HepG2 (cell line): ENCODE measurements around the gene PSEN2. TPM values are rescaled to one million over a fixed set of nuclear protein-coding genes. Genes with fewer than 3 reads are reported as not detected.

Experiments
- ATF7-NPFF ChIP-seq: sonication (generic); formaldehyde crosslinking; IDR thresholded peaks from 2 replicates; pipeline ENCODE4 v1.8.1; 2023; ENCODE audit warnings: mild to moderate bottlenecking, low read depth, missing genetic modification reagents, moderate library complexity
- HDAC1 ChIP-seq: sonication (generic); formaldehyde crosslinking; IDR thresholded peaks from 2 replicates; pipeline ENCODE4 v1.5.1; 2020; ENCODE audit warnings: mild to moderate bottlenecking, missing genetic modification reagents
- HMG20B ChIP-seq: conservative IDR thresholded peaks from 2 replicates; pipeline ENCODE4 v1.6.1; 2016; ENCODE audit warnings: missing genetic modification reagents, missing compliant biosample characterization
- HOMEZ ChIP-seq: IDR thresholded peaks from 2 replicates; pipeline ENCODE4 v1.6.1; 2016; ENCODE audit warnings: low read depth
- KLF11 ChIP-seq: IDR thresholded peaks from 2 replicates; pipeline ENCODE4 v1.6.1; 2016; ENCODE audit warnings: missing compliant biosample characterization
- MAZ ChIP-seq, 2 experiments: sonication (generic) in 1 of 2; formaldehyde crosslinking in 1 of 2; IDR thresholded peaks; 2 replicates each; pipeline versions ENCODE4 v1.5.0 to v1.6.1; 2012 to 2020; ENCODE audit warnings: low read depth in 2 of 2, mild to moderate bottlenecking in 2 of 2, borderline replicate concordance in 1 of 2, improper control_type of control experiment in 1 of 2, low read length in 1 of 2, missing genetic modification reagents in 1 of 2, moderate library complexity in 1 of 2
- PBX2 ChIP-seq: IDR thresholded peaks from 2 replicates; pipeline ENCODE4 v1.6.1; 2016; ENCODE audit warnings: control low read depth
- POLR2G ChIP-seq: fragments of 200-400 bp; formaldehyde crosslinking; IDR thresholded peaks from 2 replicates; pipeline ENCODE4 v1.6.1; 2018; ENCODE audit warnings: mild to moderate bottlenecking, low read depth, low read length, moderate library complexity
- SMAD1 ChIP-seq: sonication (generic); formaldehyde crosslinking; IDR thresholded peaks from 2 replicates; pipeline ENCODE4 v1.4.0; 2020; ENCODE audit warnings: missing genetic modification reagents, low read depth, mild to moderate bottlenecking, borderline replicate concordance
- SRF ChIP-seq: IDR thresholded peaks from 2 replicates; pipeline ENCODE4 v1.6.1; 2011; ENCODE audit warnings: mild to moderate bottlenecking, low read depth, low read length, moderate library complexity
- SUZ12 ChIP-seq: fragments of 150-350 bp; IDR thresholded peaks from 2 replicates; pipeline ENCODE4 v1.6.1; 2014; ENCODE audit warnings: low read depth, low read length
- TEAD2 ChIP-seq: sonication (generic); formaldehyde crosslinking; IDR thresholded peaks from 2 replicates; pipeline ENCODE4 v1.9.0; 2021; ENCODE audit warnings: missing genetic modification reagents
- U2AF2 ChIP-seq: fragments of 200-400 bp; formaldehyde crosslinking; IDR thresholded peaks from 2 replicates; pipeline ENCODE4 v1.6.1; 2017; ENCODE audit warnings: low read depth, mild to moderate bottlenecking, low read length
- YEATS2 ChIP-seq: sonication (generic); formaldehyde crosslinking; IDR thresholded peaks from 2 replicates; pipeline ENCODE4 v1.4.0; 2020; ENCODE audit warnings: missing genetic modification reagents, borderline replicate concordance
- ZBTB7A ChIP-seq: sonication (generic); formaldehyde crosslinking; IDR thresholded peaks from 2 replicates; pipeline ENCODE4 v1.8.0; 2022; ENCODE audit warnings: mild to moderate bottlenecking, missing genetic modification reagents
- ZFP1 ChIP-seq: IDR thresholded peaks from 2 replicates; pipeline ENCODE4 v1.6.1; 2016
- ZMYM2 ChIP-seq: sonication (generic); formaldehyde crosslinking; IDR thresholded peaks from 2 replicates; pipeline ENCODE4 v1.8.0; 2022; ENCODE audit warnings: mild to moderate bottlenecking, missing genetic modification reagents
- ZNF333 ChIP-seq: sonication (generic); formaldehyde crosslinking; IDR thresholded peaks from 2 replicates; pipeline ENCODE4 v1.4.0; 2020; ENCODE audit warnings: mild to moderate bottlenecking, missing genetic modification reagents, borderline replicate concordance
- ZNF629 ChIP-seq: sonication (generic); formaldehyde crosslinking; conservative IDR thresholded peaks from 2 replicates; pipeline ENCODE4 v1.5.0; 2020; ENCODE audit warnings: missing genetic modification reagents
- ZNF781 ChIP-seq: sonication (generic); formaldehyde crosslinking; IDR thresholded peaks from 2 replicates; pipeline ENCODE4 v1.5.1; 2020; ENCODE audit warnings: borderline replicate concordance, mild to moderate bottlenecking, missing genetic modification reagents; ENCODE audit errors: not compliant biosample characterization
- ZSCAN31 ChIP-seq: sonication (generic); formaldehyde crosslinking; IDR thresholded peaks from 2 replicates; pipeline ENCODE4 v1.5.0; 2020; ENCODE audit warnings: low read depth, mild to moderate bottlenecking, missing genetic modification reagents
- polyA plus RNA-seq, 8 experiments: library from polyadenylated mRNA; depleted of rRNA in 3 of 8; stranded (reverse) in 7 of 8; unstranded in 1 of 8; fragments of >200 nt; fragmentation: Illumina TruSeq in 4 of 8; extraction: Trizol in 4 of 8; gene quantifications; 2 replicates each; pipeline versions ENCODE4 v1.2.1 to v1.2.3, GENCODE V29; 2011 to 2016; ENCODE audit warnings: low read depth in 4 of 8, missing spikeins in 1 of 8, mixed read lengths in 1 of 8; ENCODE audit not compliant: insufficient read depth in 1 of 8
- total RNA-seq, 5 experiments: library from RNA; depleted of rRNA; stranded (reverse); fragments of >200 nt; fragmentation: Illumina TruSeq; extraction: Trizol; gene quantifications; 2 replicates each; pipeline ENCODE4 v1.2.3, GENCODE V29; 2016; ENCODE audit warnings: low read depth in 1 of 5
- TF ChIP-seq, protein P1 (sequence below): sonication (generic); formaldehyde crosslinking; conservative IDR thresholded peaks from 2 replicates; pipeline ENCODE4 v1.8.1; 2023; ENCODE audit warnings: missing genetic modification reagents
- TF ChIP-seq, protein P2 (sequence below), 2 experiments: sonication (generic) in 1 of 2; formaldehyde crosslinking in 1 of 2; IDR thresholded peaks; 2 replicates each; pipeline versions ENCODE4 v1.5.1 to v1.6.1; 2011 to 2020; ENCODE audit warnings: borderline replicate concordance in 1 of 2, low read depth in 1 of 2, low read length in 1 of 2, mild to moderate bottlenecking in 1 of 2, missing genetic modification reagents in 1 of 2, moderate library complexity in 1 of 2

PSEN2 gene
- total and polyA plus RNA-seq, 2 of the 13 experiments (the other 11 are each of a cell fraction or from before 2014, with no cell fraction given), result 5.9 to 13.1 TPM

DNA sequence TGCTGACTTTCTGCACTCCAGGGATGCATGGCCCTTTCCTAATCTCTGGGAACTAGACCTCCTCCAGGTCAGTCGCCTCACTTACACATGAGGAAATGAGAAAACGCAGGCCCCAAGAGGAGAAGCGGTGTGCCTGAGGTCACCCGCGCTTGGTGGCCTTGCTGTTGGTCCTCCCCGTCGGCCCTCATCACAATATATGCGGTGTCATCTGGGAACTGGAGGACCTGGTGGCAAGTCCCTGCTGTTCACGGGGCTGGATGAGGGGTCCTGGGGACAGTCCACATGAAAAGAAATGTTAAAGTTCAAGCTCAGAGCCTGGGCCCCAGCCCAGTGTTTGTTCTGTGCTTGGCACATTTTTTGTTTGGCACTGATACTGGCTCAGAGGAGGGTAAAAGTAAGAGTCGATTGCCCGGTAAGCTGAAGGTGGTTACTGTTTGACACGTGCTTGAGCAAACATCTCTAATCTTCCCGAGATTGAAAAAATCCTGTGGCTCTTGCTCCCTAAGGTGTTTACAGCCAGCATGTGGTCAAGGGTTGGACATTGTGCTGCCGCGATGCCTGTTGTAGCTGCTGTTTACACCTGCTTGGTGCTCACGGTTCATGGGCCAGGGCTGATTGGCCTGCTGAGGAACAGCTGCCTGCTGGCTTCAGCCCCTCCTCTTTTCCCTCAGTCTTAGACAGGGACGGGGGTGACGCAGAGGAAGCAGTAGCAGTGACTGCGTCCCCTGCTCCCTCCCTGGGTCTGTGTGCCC, 74.9 kb downstream of the PSEN2 start (continued):
- TF ChIP-seq ZNF781 (CRISPR knock-in tag), result peak; percentile 27
- TF ChIP-seq ATF7-NPFF (CRISPR knock-in tag), result 0 out of 2 replicates have a peak, but pooled peaks have one; percentile 3
- no peak for TF ChIP-seq SRF
- TF ChIP-seq ZNF629 (CRISPR knock-in tag), result 0 out of 2 replicates have a peak, but pooled peaks have one; percentile 5
- no peak for TF ChIP-seq ZNF333 (CRISPR knock-in tag)
- TF ChIP-seq POLR2G, result peak; percentile 70
- TF ChIP-seq, protein P1, sequence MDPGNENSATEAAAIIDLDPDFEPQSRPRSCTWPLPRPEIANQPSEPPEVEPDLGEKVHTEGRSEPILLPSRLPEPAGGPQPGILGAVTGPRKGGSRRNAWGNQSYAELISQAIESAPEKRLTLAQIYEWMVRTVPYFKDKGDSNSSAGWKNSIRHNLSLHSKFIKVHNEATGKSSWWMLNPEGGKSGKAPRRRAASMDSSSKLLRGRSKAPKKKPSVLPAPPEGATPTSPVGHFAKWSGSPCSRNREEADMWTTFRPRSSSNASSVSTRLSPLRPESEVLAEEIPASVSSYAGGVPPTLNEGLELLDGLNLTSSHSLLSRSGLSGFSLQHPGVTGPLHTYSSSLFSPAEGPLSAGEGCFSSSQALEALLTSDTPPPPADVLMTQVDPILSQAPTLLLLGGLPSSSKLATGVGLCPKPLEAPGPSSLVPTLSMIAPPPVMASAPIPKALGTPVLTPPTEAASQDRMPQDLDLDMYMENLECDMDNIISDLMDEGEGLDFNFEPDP (CRISPR knock-in tag), result no peak
- TF ChIP-seq MAZ (IDR thresholded peaks at IDR 0.05; ENCODE audit: borderline replicate concordance, low read depth, low read length), result 0 out of 2 replicates have a peak, but pooled peaks have one; percentile 5
- TF ChIP-seq MAZ (CRISPR knock-in tag; IDR thresholded peaks at IDR 0.05; ENCODE audit: low read depth), result no peak
- TF ChIP-seq KLF11 (CRISPR knock-in tag), result peak; percentile 72
- TF ChIP-seq SUZ12, result no peak
- TF ChIP-seq HOMEZ (CRISPR knock-in tag), result no peak; the same call in 1 of the 2 replicates
- TF ChIP-seq, protein P2, sequence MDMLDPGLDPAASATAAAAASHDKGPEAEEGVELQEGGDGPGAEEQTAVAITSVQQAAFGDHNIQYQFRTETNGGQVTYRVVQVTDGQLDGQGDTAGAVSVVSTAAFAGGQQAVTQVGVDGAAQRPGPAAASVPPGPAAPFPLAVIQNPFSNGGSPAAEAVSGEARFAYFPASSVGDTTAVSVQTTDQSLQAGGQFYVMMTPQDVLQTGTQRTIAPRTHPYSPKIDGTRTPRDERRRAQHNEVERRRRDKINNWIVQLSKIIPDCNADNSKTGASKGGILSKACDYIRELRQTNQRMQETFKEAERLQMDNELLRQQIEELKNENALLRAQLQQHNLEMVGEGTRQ (IDR thresholded peaks at IDR 0.05; ENCODE audit: low read depth, low read length), result peak; percentile 25; the same call in 1 of the 2 replicates
- TF ChIP-seq, protein P2 (CRISPR knock-in tag; IDR thresholded peaks at IDR 0.05; ENCODE audit: borderline replicate concordance), result peak; percentile 49
- no peak for TF ChIP-seq U2AF2
- no peak for TF ChIP-seq ZBTB7A (CRISPR knock-in tag)
- peak; percentile 60; the same call in 1 of the 2 replicates for TF ChIP-seq HDAC1 (CRISPR knock-in tag)
- TF ChIP-seq YEATS2 (CRISPR knock-in tag), result no peak
- TF ChIP-seq HMG20B, result no peak; the same call in 1 of the 2 replicates
- peak; percentile 21; the same call in 1 of the 2 replicates for TF ChIP-seq ZSCAN31 (CRISPR knock-in tag)
- TF ChIP-seq TEAD2 (CRISPR knock-in tag), result no peak
- no peak; the same call in 1 of the 2 replicates for TF ChIP-seq ZFP1 (CRISPR knock-in tag)
- TF ChIP-seq SMAD1 (CRISPR knock-in tag), result no peak
- 0 out of 2 replicates have a peak, but pooled peaks have one; percentile 35 for TF ChIP-seq ZMYM2 (CRISPR knock-in tag)
- TF ChIP-seq PBX2 (CRISPR knock-in tag), result no peak
